ENCODE measurements around the gene NAPEPLD.

GRCh38 chr7:103120362-103120761 is 28.5 kb downstream of the NAPEPLD start:
- TF ChIP-seq POLR2AphosphoS5 (IDR thresholded peaks at IDR 0.05; ENCODE audit: low read depth, low read length) (no peak), SIN3A (IDR thresholded peaks at IDR 0.05; ENCODE audit: borderline replicate concordance, insufficient read depth, low read depth, low read length) (no peak), CTCF (IDR thresholded peaks at IDR 0.05) (no peak)
